Smooth muscle cell of the coronary artery (primary cell): ENCODE results near the gene HBA1. TPM values are rescaled to one million over a fixed set of nuclear protein-coding genes. Genes with fewer than 3 reads are reported as not detected.

ENCODE experiments used
- total RNA-seq: library from RNA; depleted of rRNA; stranded (reverse); fragments of >200 nt; gene quantifications from 2 replicates; pipeline ENCODE4 v1.2.3, GENCODE V29; 2014; ENCODE audit warnings: low replicate concordance

HBA1 gene
- not detected in 2 replicates for total RNA-seq

DNA sequence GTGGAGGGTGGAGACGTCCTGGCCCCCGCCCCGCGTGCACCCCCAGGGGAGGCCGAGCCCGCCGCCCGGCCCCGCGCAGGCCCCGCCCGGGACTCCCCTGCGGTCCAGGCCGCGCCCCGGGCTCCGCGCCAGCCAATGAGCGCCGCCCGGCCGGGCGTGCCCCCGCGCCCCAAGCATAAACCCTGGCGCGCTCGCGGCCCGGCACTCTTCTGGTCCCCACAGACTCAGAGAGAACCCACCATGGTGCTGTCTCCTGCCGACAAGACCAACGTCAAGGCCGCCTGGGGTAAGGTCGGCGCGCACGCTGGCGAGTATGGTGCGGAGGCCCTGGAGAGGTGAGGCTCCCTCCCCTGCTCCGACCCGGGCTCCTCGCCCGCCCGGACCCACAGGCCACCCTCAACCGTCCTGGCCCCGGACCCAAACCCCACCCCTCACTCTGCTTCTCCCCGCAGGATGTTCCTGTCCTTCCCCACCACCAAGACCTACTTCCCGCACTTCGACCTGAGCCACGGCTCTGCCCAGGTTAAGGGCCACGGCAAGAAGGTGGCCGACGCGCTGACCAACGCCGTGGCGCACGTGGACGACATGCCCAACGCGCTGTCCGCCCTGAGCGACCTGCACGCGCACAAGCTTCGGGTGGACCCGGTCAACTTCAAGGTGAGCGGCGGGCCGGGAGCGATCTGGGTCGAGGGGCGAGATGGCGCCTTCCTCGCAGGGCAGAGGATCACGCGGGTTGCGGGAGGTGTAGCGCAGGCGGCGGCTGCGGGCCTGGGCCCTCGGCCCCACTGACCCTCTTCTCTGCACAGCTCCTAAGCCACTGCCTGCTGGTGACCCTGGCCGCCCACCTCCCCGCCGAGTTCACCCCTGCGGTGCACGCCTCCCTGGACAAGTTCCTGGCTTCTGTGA, at the start of gene HBA1:
HBA1 (plus strand) TSS at position 204 of the 906 bp plus-strand sequence; CDS start at position 241, 37 bp downstream.

DNA sequence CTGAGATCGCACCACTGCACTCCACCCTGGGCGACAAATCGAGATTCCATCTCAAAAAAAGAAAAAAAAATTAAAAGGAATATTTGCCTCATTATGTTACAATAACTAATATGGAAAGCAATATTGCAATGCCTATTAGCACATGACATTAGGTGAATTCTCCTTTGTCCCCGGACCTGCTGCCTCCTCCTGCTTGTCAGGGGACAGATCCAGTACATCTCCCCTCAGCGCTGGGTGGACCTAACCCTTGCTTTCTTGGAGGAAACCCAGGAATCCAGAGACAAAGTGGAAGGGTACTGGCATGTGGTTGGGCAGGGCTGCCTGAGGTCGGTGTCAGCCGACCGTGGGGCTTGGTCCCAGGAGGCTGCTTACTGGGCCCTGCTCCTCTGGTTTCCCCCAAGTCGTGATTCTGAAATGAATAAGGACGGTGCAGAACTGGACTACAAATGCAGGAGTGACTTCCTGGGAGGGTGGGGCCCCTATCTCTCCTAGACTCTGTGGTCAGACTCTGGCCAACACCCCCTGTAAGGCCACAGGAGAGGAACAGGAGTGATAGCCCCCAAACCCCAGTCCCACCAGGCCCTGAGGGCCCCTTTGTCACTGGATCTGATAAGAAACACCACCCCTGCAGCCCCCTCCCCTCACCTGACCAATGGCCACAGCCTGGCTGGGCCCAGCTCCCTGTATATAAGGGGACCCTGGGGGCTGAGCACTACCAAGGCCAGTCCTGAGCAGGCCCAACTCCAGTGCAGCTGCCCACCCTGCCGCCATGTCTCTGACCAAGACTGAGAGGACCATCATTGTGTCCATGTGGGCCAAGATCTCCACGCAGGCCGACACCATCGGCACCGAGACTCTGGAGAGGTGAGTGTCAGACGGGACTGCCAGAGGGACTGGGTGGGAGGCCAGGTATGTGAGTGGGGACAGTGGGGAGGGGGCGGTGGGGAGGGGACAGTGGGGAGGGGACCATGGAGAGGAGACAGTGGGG, 24.0 kb upstream of the HBA1 start, which contains the start of gene HBZ:
HBZ (plus strand) TSS at position 504 of the 988 bp plus-strand sequence; CDS start at position 770, 266 bp downstream.

DNA sequence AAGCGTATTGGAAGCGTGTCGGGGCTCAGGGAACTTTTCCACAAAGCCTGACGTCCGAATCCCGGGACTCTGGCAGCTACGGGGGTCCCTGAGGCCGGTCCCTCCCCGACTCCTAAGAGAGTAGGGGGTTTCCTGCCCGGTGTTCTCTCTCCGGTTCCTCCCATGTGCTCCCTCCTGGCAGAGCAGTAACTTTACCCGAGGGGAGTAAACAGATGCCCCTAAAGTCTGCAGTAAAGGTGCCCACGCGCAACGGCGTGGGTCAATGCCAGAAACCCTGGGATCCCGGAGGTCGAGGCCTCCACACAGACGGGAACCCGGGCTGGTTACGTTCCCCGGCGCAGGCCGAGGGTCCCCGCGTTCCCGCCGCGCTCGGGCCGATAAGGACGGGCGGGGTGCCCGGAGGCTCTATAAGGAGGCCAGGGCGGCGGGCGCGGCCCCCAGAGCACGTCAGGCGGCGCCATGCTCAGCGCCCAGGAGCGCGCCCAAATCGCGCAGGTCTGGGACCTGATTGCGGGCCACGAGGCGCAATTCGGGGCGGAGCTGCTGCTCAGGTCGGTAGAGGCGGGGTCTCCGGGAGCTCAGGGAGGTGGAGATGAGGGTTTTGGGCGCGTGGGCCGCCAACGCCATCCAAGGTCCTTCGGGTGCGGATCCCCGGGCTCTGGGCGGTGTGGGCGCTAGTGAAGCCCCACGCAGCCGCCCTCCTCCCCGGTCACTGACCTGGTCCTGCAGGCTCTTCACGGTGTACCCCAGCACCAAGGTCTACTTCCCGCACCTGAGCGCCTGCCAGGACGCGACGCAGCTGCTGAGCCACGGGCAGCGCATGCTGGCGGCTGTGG, 10.7 kb upstream of the HBA1 start, which contains the start of gene HBM:
HBM (plus strand) TSS at position 440 of the 836 bp plus-strand sequence; CDS start at position 460, 20 bp downstream.

DNA sequence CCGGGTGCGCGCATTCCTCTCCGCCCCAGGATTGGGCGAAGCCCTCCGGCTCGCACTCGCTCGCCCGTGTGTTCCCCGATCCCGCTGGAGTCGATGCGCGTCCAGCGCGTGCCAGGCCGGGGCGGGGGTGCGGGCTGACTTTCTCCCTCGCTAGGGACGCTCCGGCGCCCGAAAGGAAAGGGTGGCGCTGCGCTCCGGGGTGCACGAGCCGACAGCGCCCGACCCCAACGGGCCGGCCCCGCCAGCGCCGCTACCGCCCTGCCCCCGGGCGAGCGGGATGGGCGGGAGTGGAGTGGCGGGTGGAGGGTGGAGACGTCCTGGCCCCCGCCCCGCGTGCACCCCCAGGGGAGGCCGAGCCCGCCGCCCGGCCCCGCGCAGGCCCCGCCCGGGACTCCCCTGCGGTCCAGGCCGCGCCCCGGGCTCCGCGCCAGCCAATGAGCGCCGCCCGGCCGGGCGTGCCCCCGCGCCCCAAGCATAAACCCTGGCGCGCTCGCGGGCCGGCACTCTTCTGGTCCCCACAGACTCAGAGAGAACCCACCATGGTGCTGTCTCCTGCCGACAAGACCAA, 4.0 kb upstream of the HBA1 start, which contains the start of gene HBA2:
HBA2 (plus strand) TSS at position 503 of the 568 bp plus-strand sequence; CDS start at position 540, 37 bp downstream.

DNA sequence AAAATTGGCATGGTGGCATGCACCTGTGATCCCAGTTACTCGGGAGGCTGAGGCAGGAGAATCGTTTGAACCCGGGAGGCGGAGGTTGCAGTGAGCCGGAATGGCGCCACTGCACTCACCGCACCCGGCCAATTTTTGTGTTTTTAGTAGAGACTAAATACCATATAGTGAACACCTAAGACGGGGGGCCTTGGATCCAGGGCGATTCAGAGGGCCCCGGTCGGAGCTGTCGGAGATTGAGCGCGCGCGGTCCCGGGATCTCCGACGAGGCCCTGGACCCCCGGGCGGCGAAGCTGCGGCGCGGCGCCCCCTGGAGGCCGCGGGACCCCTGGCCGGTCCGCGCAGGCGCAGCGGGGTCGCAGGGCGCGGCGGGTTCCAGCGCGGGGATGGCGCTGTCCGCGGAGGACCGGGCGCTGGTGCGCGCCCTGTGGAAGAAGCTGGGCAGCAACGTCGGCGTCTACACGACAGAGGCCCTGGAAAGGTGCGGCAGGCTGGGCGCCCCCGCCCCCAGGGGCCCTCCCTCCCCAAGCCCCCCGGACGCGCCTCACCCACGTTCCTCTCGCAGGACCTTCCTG, 3.7 kb downstream of the HBA1 start, which contains the start of gene HBQ1:
HBQ1 (plus strand) TSS at position 359 of the 575 bp plus-strand sequence; CDS start at position 387, 28 bp downstream.

Other genes with a start within 250 kb of the HBA1 start
- gene POLR3K, start 123.1 kb upstream of the HBA1 start, total RNA-seq = 4.9 and 5.0 TPM in 2 replicates
- gene SNRNP25, start 122.9 kb upstream of the HBA1 start, total RNA-seq = 37.6 and 48.5 TPM in 2 replicates
- 27.8 and 35.7 TPM in 2 replicates for gene RHBDF1, start 104.0 kb upstream of the HBA1 start, total RNA-seq
- 56.9 and 216 TPM in 2 replicates for gene MPG, start 98.5 kb upstream of the HBA1 start, total RNA-seq
- 5.8 and 7.0 TPM in 2 replicates for gene NPRL3, start 38.0 kb upstream of the HBA1 start, total RNA-seq
- not detected in 2 replicates for gene HBZ, start 24.0 kb upstream of the HBA1 start, total RNA-seq
- gene HBM, start 10.7 kb upstream of the HBA1 start, total RNA-seq = not detected in 2 replicates
- gene HBA2, start 3.8 kb upstream of the HBA1 start, total RNA-seq = 0.23 TPM in 1 of 2 replicates, not detected in the other
- not detected in 2 replicates for gene HBQ1, start 3.8 kb downstream of the HBA1 start, total RNA-seq
- 26.6 and 30.3 TPM in 2 replicates for gene LUC7L, start 52.8 kb downstream of the HBA1 start, total RNA-seq
- gene FAM234A, start 58.1 kb downstream of the HBA1 start, total RNA-seq = 25.9 and 46.7 TPM in 2 replicates
- 1.2 and 10.1 TPM in 2 replicates for gene RGS11, start 99.3 kb downstream of the HBA1 start, total RNA-seq
- 2.2 and 2.9 TPM in 2 replicates for gene ARHGDIG, start 103.9 kb downstream of the HBA1 start, total RNA-seq
- 0.23 and 0.38 TPM in 2 replicates for gene PDIA2, start 106.5 kb downstream of the HBA1 start, total RNA-seq
- 17.8 and 17.9 TPM in 2 replicates for gene AXIN1, start 176.0 kb downstream of the HBA1 start, total RNA-seq
- gene MRPL28, start 193.9 kb downstream of the HBA1 start, total RNA-seq = 36.4 and 93.1 TPM in 2 replicates
- gene PGAP6, start 205.3 kb downstream of the HBA1 start, total RNA-seq = 85.1 and 108 TPM in 2 replicates
- gene NME4, start 220.5 kb downstream of the HBA1 start, total RNA-seq = 76.3 and 99.0 TPM in 2 replicates
- 6.6 and 12.5 TPM in 2 replicates for gene DECR2, start 225.2 kb downstream of the HBA1 start, total RNA-seq
- 12.7 and 21.5 TPM in 2 replicates for gene RAB11FIP3, start 249.0 kb downstream of the HBA1 start, total RNA-seq